Esophagus squamous epithelium (tissue), 4 donors: ENCODE data around the gene DAAM1.

Experiments
- POLR2A ChIP-seq, 4 donors: fragments of 450-650 bp; IDR thresholded peaks; one replicate each; pipeline ENCODE4 v1.6.1; 2017; ENCODE audit warnings: antibody characterized with exemption in 4 of 4, mild to moderate bottlenecking in 4 of 4, moderate library complexity in 3 of 4
- TF ChIP-seq, protein P1 (sequence below), 6 experiments: fragments of 450-650 bp in 4 of 6; fragments of 200-600 bp in 2 of 6; sonication (generic) in 2 of 6; IDR thresholded peaks; one replicate each; pipeline ENCODE4 v1.5.1; 2016 to 2019; ENCODE audit warnings: antibody characterized with exemption in 6 of 6, mild to moderate bottlenecking in 4 of 6, moderate library complexity in 4 of 6

DNA sequence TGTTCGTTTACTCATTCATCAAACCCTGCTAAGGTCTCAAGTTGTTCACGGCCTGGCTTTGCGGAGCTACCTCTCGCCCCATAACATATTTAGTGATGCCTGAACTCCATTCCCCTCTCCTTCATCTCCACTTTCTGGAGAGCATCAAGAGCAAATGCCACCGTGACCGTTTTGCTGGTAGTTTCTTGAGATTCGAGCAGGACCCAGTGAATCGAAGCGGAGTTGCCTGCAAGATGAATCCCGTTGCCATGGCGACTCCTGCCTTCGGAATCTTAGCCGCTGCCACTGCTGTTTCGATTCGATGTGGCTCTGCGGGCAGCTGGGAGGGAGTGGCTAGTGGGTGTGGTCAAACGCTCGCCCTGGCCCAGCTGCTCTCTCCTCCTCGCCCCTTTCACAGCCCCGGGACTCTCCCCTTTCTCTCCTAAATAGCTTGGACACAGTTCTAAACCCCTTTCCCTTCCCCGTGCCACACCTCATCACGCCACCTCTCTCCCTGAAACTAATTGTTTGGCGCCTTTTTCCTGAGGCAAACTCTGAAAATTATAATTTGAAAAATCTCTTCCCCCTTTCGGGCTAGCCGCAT lies 1.4 kb downstream of the DAAM1 start:
- TF ChIP-seq, protein P1, sequence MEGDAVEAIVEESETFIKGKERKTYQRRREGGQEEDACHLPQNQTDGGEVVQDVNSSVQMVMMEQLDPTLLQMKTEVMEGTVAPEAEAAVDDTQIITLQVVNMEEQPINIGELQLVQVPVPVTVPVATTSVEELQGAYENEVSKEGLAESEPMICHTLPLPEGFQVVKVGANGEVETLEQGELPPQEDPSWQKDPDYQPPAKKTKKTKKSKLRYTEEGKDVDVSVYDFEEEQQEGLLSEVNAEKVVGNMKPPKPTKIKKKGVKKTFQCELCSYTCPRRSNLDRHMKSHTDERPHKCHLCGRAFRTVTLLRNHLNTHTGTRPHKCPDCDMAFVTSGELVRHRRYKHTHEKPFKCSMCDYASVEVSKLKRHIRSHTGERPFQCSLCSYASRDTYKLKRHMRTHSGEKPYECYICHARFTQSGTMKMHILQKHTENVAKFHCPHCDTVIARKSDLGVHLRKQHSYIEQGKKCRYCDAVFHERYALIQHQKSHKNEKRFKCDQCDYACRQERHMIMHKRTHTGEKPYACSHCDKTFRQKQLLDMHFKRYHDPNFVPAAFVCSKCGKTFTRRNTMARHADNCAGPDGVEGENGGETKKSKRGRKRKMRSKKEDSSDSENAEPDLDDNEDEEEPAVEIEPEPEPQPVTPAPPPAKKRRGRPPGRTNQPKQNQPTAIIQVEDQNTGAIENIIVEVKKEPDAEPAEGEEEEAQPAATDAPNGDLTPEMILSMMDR (IDR thresholded peaks at IDR 0.05) = no peak
- peak in 1 of 4 donors; percentile 42 for TF ChIP-seq POLR2A (IDR thresholded peaks at IDR 0.05)
